ENCODE results near the gene TSC22D3. TPM values are rescaled to one million over a fixed set of nuclear protein-coding genes. Genes with fewer than 3 reads are reported as not detected.

Gene TSC22D3
- total and polyA plus RNA-seq, 2 experiments from 2014 or later = 455 to 647 TPM

DNA sequence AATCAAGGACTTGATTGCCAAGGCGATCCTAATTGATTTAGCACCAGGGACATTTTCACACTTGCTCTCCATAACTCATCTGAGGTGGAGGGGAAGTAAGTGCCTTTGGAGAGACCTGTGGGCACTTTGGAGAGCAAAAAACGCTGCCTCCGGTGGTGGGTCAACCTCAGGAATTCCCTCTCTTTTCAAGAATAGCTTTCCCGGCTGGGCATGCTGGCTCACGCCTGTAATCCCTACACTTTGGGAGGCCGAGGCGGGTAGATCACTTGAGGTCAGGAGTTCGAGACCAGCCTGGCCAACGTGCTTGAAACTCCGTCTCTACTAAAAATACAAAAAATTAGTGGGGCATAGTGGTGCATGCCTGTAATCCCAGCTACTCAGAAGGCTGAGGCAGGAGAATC lies 98.1 kb downstream of the TSC22D3 start:
- Histone ChIP-seq H3K4me1 (ENCODE audit: insufficient read depth) (peaks cover 41% of the 10 kb centered on the region), H2AFZ (no peak overlapping the region), H3K27ac (peak overlapping the region; percentile 96), H4K20me1 (ENCODE audit: insufficient read depth, poor library complexity, severe bottlenecking) (no peaks in the 10 kb centered on the region), H3K4me2 (peak overlapping the region; percentile 79), H3K9me2 (replicated peaks; ENCODE audit: insufficient read depth) (no peaks in the 10 kb centered on the region), H3K36me3 (replicated peaks; ENCODE audit: insufficient read depth, low read depth) (no peaks in the 10 kb centered on the region), H3K79me2 (no peaks in the 10 kb centered on the region), H3K4me3 (no peak overlapping the region), H3K9me3 (ENCODE audit: low read depth) (no peaks in the 10 kb centered on the region), H3K27me3 (no peaks in the 10 kb centered on the region)
- TF ChIP-seq, protein P1, sequence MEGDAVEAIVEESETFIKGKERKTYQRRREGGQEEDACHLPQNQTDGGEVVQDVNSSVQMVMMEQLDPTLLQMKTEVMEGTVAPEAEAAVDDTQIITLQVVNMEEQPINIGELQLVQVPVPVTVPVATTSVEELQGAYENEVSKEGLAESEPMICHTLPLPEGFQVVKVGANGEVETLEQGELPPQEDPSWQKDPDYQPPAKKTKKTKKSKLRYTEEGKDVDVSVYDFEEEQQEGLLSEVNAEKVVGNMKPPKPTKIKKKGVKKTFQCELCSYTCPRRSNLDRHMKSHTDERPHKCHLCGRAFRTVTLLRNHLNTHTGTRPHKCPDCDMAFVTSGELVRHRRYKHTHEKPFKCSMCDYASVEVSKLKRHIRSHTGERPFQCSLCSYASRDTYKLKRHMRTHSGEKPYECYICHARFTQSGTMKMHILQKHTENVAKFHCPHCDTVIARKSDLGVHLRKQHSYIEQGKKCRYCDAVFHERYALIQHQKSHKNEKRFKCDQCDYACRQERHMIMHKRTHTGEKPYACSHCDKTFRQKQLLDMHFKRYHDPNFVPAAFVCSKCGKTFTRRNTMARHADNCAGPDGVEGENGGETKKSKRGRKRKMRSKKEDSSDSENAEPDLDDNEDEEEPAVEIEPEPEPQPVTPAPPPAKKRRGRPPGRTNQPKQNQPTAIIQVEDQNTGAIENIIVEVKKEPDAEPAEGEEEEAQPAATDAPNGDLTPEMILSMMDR (IDR thresholded peaks at IDR 0.05; ENCODE audit: poor library complexity) = no peak
- TF ChIP-seq EZH2 (IDR thresholded peaks at IDR 0.05; ENCODE audit: borderline replicate concordance) (no peak), EZH2phosphoT487 (IDR thresholded peaks at IDR 0.05; ENCODE audit: low read depth, severe bottlenecking, unreplicated experiment) (no peak)
- DNase-seq (ENCODE audit: low spot score) = no peak
- WGBS (ENCODE audit: low lambda C conversion rate, missing lambda C conversion rate) = 54% methylated on average over 10 of the region's 10 CpGs

DNA sequence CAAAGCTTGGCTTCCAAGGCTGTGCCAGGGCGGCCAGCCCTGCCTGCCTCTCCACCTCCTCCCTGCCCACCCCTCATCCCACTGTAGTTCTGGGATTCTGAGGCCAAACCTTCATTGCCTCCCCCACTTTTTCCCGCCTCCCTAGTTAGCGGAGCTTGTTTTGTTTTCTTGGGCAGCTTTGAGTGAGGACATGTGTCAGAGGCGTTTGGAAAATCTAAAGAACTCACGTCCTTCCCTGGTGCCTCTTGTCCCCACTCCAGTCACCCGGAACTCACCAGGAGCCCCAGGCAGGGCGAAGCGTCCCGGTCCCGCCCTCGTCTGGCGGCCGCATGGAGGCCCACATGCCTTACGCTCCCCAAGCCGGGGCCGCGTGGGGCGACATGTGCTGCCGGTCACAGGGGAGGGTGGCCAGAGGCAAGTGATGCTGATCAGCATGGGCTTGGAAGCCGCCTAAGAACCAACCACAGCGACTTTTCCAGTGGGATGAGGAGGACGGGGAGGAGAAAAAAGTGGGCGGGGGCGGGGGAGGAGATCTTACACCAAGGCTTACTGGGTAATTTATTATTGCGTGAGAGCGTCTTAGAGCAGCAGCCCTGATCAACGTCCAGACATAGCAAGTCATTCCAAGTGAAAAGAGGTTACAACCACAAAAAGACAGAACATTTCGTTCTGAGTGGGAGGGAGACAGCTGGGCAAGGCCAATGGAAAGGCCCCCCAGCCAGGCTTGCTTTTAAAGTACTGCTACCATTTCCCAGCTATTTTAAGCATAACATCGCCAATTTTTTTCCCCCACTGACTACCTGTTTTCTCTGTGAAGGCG lies 98.8 kb downstream of the TSC22D3 start:
- Histone ChIP-seq H3K27ac (peak overlapping the region; percentile 96), H4K20me1 (ENCODE audit: insufficient read depth, poor library complexity, severe bottlenecking) (no peaks in the 10 kb centered on the region), H3K79me2 (no peaks in the 10 kb centered on the region), H3K4me3 (peak overlapping the region; percentile 22), H3K36me3 (replicated peaks; ENCODE audit: insufficient read depth, low read depth) (no peaks in the 10 kb centered on the region), H3K27me3 (no peaks in the 10 kb centered on the region), H3K9me3 (ENCODE audit: low read depth) (no peaks in the 10 kb centered on the region), H3K4me1 (ENCODE audit: insufficient read depth) (peaks cover 36% of the 10 kb centered on the region), H3K4me2 (peak overlapping the region; percentile 79), H2AFZ (no peak overlapping the region), H3K9me2 (replicated peaks; ENCODE audit: insufficient read depth) (no peaks in the 10 kb centered on the region)
- 37% methylated on average over 29 of the region's 30 CpGs for WGBS (ENCODE audit: low lambda C conversion rate, missing lambda C conversion rate)
- DNase-seq (ENCODE audit: low spot score) = peak; percentile 89
- TF ChIP-seq EZH2phosphoT487 (IDR thresholded peaks at IDR 0.05; ENCODE audit: low read depth, severe bottlenecking, unreplicated experiment) (no peak), EZH2 (IDR thresholded peaks at IDR 0.05; ENCODE audit: borderline replicate concordance) (no peak)
- TF ChIP-seq, protein P1 (IDR thresholded peaks at IDR 0.05; ENCODE audit: poor library complexity) = no peak

DNA sequence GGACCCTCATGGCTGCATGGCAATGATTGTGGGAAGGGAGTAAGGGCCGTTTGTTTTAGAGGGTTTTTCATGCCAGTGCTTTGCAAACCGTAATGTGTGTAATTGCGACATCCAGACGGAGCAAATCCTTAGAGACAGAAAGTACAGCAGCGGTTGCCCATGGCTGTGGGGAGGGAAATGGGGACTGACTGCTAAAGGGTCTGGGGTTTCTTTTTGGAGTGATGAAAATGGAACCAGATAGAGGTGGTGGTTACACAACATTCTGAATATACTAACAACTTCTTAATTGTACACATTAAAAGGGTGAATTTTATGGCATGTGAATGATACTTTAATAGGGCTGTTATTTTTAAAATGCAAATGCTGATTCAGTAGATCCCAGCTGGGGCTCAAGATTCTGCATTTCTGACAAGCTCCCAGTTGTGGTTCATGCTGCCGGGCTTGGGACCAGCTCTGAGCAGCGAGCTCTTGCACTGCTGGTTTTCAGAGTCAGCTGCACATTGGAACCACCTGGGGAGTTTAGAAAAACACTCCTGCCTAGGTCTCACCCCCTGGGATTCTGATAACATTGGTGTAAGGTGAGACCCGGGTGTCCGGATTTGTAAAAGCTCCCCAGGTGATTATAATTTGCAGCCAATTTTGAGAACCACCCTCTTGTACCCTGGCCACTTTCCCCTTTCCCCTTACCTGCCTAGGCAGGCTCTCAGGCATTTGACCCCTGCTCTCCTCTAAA lies 99.6 kb downstream of the TSC22D3 start:
- Histone ChIP-seq H4K20me1 (ENCODE audit: insufficient read depth, poor library complexity, severe bottlenecking) (no peaks in the 10 kb centered on the region), H2AFZ (no peak overlapping the region), H3K36me3 (replicated peaks; ENCODE audit: insufficient read depth, low read depth) (no peaks in the 10 kb centered on the region), H3K4me1 (ENCODE audit: insufficient read depth) (peaks cover 36% of the 10 kb centered on the region), H3K79me2 (peaks cover under 1% of the 10 kb centered on the region), H3K4me3 (peak overlapping the region; percentile 22), H3K9me3 (ENCODE audit: low read depth) (no peaks in the 10 kb centered on the region), H3K27me3 (no peaks in the 10 kb centered on the region), H3K27ac (peak overlapping the region; percentile 96), H3K9me2 (replicated peaks; ENCODE audit: insufficient read depth) (no peaks in the 10 kb centered on the region), H3K4me2 (peak overlapping the region; percentile 79)
- TF ChIP-seq, protein P1 (IDR thresholded peaks at IDR 0.05; ENCODE audit: poor library complexity) = no peak
- TF ChIP-seq EZH2 (IDR thresholded peaks at IDR 0.05; ENCODE audit: borderline replicate concordance) = no peak
- TF ChIP-seq EZH2phosphoT487 (IDR thresholded peaks at IDR 0.05; ENCODE audit: low read depth, severe bottlenecking, unreplicated experiment) = no peak
- peak; percentile 61 for DNase-seq (ENCODE audit: low spot score)
- WGBS (ENCODE audit: low lambda C conversion rate, missing lambda C conversion rate) = 23% methylated on average over 9 of the region's 9 CpGs

Measured in hepatocyte (in vitro differentiated cells).